Liver (tissue), 3 donors: ENCODE measurements around the gene SLFN11.

ENCODE experiments used
- RAD21 ChIP-seq, 2 donors: IDR thresholded peaks; 2 replicates each; pipeline ENCODE4 v1.6.1; 2016; ENCODE audit warnings: antibody characterized with exemption in 2 of 2, mild to moderate bottlenecking in 2 of 2
- YY1 ChIP-seq: IDR thresholded peaks from 2 replicates; pipeline ENCODE4 v1.6.1; 2016; ENCODE audit warnings: antibody characterized with exemption, mild to moderate bottlenecking
- TF ChIP-seq, protein P1 (sequence below): fragments of 150-350 bp; IDR thresholded peaks from 2 replicates; pipeline ENCODE4 v1.5.1; 2017; ENCODE audit warnings: improper control_type of control experiment, low read depth, low read length; ENCODE audit not compliant: missing input control
- TF ChIP-seq, protein P2 (sequence below): IDR thresholded peaks from 2 replicates; pipeline ENCODE4 v1.6.1; 2016; ENCODE audit warnings: antibody characterized with exemption, mild to moderate bottlenecking
- donor health status: healthy.
- donor health status: healthy.

DNA sequence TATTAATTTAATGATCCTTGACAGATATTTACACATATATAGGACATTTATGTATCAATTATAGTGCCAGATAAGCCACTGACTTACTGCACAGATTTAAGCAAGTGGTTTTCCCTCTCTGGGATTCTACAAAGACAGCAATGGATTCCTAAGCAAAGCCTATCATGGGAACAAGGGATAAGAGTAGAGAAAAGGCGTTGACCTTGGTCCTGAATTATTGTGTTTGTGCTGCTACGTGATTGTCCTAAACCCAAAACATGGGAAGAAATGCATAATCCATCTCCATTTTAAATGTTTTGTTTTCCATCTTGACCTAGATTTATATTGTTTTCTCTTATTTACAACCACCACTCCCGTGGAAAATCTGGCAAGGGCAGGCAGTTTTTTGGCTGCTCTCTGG lies 14.0 kb downstream of the SLFN11 start:
- TF ChIP-seq RAD21 (IDR thresholded peaks at IDR 0.05) = no peak
- TF ChIP-seq, protein P1, sequence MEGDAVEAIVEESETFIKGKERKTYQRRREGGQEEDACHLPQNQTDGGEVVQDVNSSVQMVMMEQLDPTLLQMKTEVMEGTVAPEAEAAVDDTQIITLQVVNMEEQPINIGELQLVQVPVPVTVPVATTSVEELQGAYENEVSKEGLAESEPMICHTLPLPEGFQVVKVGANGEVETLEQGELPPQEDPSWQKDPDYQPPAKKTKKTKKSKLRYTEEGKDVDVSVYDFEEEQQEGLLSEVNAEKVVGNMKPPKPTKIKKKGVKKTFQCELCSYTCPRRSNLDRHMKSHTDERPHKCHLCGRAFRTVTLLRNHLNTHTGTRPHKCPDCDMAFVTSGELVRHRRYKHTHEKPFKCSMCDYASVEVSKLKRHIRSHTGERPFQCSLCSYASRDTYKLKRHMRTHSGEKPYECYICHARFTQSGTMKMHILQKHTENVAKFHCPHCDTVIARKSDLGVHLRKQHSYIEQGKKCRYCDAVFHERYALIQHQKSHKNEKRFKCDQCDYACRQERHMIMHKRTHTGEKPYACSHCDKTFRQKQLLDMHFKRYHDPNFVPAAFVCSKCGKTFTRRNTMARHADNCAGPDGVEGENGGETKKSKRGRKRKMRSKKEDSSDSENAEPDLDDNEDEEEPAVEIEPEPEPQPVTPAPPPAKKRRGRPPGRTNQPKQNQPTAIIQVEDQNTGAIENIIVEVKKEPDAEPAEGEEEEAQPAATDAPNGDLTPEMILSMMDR = no peak
- TF ChIP-seq, protein P2, sequence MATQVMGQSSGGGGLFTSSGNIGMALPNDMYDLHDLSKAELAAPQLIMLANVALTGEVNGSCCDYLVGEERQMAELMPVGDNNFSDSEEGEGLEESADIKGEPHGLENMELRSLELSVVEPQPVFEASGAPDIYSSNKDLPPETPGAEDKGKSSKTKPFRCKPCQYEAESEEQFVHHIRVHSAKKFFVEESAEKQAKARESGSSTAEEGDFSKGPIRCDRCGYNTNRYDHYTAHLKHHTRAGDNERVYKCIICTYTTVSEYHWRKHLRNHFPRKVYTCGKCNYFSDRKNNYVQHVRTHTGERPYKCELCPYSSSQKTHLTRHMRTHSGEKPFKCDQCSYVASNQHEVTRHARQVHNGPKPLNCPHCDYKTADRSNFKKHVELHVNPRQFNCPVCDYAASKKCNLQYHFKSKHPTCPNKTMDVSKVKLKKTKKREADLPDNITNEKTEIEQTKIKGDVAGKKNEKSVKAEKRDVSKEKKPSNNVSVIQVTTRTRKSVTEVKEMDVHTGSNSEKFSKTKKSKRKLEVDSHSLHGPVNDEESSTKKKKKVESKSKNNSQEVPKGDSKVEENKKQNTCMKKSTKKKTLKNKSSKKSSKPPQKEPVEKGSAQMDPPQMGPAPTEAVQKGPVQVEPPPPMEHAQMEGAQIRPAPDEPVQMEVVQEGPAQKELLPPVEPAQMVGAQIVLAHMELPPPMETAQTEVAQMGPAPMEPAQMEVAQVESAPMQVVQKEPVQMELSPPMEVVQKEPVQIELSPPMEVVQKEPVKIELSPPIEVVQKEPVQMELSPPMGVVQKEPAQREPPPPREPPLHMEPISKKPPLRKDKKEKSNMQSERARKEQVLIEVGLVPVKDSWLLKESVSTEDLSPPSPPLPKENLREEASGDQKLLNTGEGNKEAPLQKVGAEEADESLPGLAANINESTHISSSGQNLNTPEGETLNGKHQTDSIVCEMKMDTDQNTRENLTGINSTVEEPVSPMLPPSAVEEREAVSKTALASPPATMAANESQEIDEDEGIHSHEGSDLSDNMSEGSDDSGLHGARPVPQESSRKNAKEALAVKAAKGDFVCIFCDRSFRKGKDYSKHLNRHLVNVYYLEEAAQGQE = no peak
- TF ChIP-seq YY1 = no peak
